IMR-90 (cell line): ENCODE measurements around the gene SEPHS2. TPM values are rescaled to one million over a fixed set of nuclear protein-coding genes. Genes with fewer than 3 reads are reported as not detected.

Experiments
- ATAC-seq: fragments of 200-7000 bp; cut with Tn5 transposase; 2 replicates; pipeline ENCODE4 v1.9.1; 2020; ENCODE audit warnings: low read depth, mild to moderate bottlenecking, moderate library complexity
- BruUV-seq: library from RNA; stranded (reverse); fragments of 400-500 nt; replicated peaks from 2 replicates; lab custom pipeline; 2021; lab: Mats Ljungman, UMichigan
- CTCF ChIA-PET: fragments of 300-600 bp; formaldehyde crosslinking; extraction: SDS; loops from one replicate; lab custom pipeline; 2021; ENCODE audit warnings: antibody characterized with exemption; lab: Yijun Ruan, JAX
- POLR2A ChIA-PET: fragments of 300-600 bp; sonication (Branson Sonifier 250); formaldehyde crosslinking; loops from one replicate; lab custom pipeline; 2022; ENCODE audit warnings: antibody characterized with exemption; ENCODE audit not compliant: unreplicated experiment; lab: Charles Lee
- DNase-seq: peaks from one replicate; pipeline ENCODE4 v3.0.0; 2013
- H2AFZ ChIP-seq: replicated peaks from 2 replicates; pipeline ENCODE3; 2013; ENCODE audit warnings: low read length, mild to moderate bottlenecking; ENCODE audit not compliant: poor library complexity
- H2AK5ac ChIP-seq: 2 replicates; pipeline ENCODE4 v1.6.1; 2013; ENCODE audit warnings: low read depth, low read length, inconsistent platforms
- H2AK9ac ChIP-seq: replicated peaks from 2 replicates; pipeline ENCODE3; 2013; ENCODE audit warnings: mild to moderate bottlenecking, low read depth, low read length, moderate library complexity; ENCODE audit not compliant: poor library complexity
- H2BK120ac ChIP-seq: 2 replicates; pipeline ENCODE4 v1.6.1; 2013; ENCODE audit warnings: low read depth, low read length, inconsistent platforms
- H2BK15ac ChIP-seq: 3 replicates; pipeline ENCODE4 v1.6.1; 2013; ENCODE audit warnings: low read depth, low read length, inconsistent platforms
- H2BK20ac ChIP-seq: 2 replicates; pipeline ENCODE4 v1.6.1; 2013; ENCODE audit warnings: low read depth, mild to moderate bottlenecking, inconsistent platforms, low read length, moderate library complexity
- H2BK5ac ChIP-seq: 2 replicates; pipeline ENCODE4 v1.6.1; 2013; ENCODE audit warnings: mild to moderate bottlenecking, low read depth, low read length, inconsistent platforms; ENCODE audit not compliant: poor library complexity, severe bottlenecking
- H3K14ac ChIP-seq: replicated peaks from 2 replicates; pipeline ENCODE4 v1.6.1; 2013; ENCODE audit warnings: low read depth, low read length, inconsistent platforms
- H3K18ac ChIP-seq: 2 replicates; pipeline ENCODE4 v1.6.1; 2013; ENCODE audit warnings: low read depth, low read length, control low read depth
- H3K23ac ChIP-seq: 2 replicates; pipeline ENCODE4 v1.6.1; 2013; ENCODE audit warnings: low read depth, low read length, inconsistent platforms
- H3K27ac ChIP-seq: 2 replicates; pipeline ENCODE4 v1.5.1; 2013; ENCODE audit warnings: mild to moderate bottlenecking, control low read depth, low read length; ENCODE audit not compliant: insufficient read depth
- H3K27me3 ChIP-seq: 2 replicates; pipeline ENCODE4 v1.6.1; 2013; ENCODE audit warnings: low read length; ENCODE audit not compliant: control insufficient read depth, insufficient read depth
- H3K36me3 ChIP-seq: 2 replicates; pipeline ENCODE4 v1.6.1; 2013; ENCODE audit warnings: low read length, mixed read lengths; ENCODE audit not compliant: control insufficient read depth, insufficient read depth
- H3K4ac ChIP-seq: 2 replicates; pipeline ENCODE4 v1.6.1; 2013; ENCODE audit warnings: low read depth, low read length, inconsistent platforms
- H3K4me1 ChIP-seq: 2 replicates; pipeline ENCODE4 v1.6.1; 2013; ENCODE audit warnings: low read length, mixed read lengths; ENCODE audit not compliant: control insufficient read depth, insufficient read depth
- H3K4me2 ChIP-seq: 2 replicates; pipeline ENCODE4 v1.6.1; 2013; ENCODE audit warnings: low read depth, mild to moderate bottlenecking, control low read depth, low read length, moderate library complexity
- H3K4me3 ChIP-seq: 2 replicates; pipeline ENCODE4 v1.5.1; 2013; ENCODE audit warnings: low read depth, mild to moderate bottlenecking, control low read depth, low read length, moderate library complexity; ENCODE audit not compliant: insufficient read depth
- H3K56ac ChIP-seq: 2 replicates; pipeline ENCODE4 v1.6.1; 2013; ENCODE audit warnings: low read length, inconsistent platforms; ENCODE audit not compliant: insufficient read depth; ENCODE audit errors: extremely low read depth
- H3K79me1 ChIP-seq, 2 experiments: 2 replicates each; pipeline ENCODE4 v1.6.1; 2013; ENCODE audit warnings: low read length in 2 of 2, inconsistent platforms in 1 of 2, low read depth in 1 of 2
- H3K9ac ChIP-seq: 2 replicates; pipeline ENCODE4 v1.6.1; 2013; ENCODE audit warnings: low read depth, low read length, control low read depth
- H3K9me1 ChIP-seq: 2 replicates; pipeline ENCODE4 v1.6.1; 2013; ENCODE audit warnings: low read length, inconsistent platforms; ENCODE audit not compliant: insufficient read depth
- H3K9me3 ChIP-seq: 2 replicates; pipeline ENCODE4 v1.6.1; 2013; ENCODE audit warnings: low read length; ENCODE audit not compliant: control insufficient read depth, insufficient read depth
- H4K20me1 ChIP-seq: 2 replicates; pipeline ENCODE4 v1.6.1; 2013; ENCODE audit warnings: low read length, inconsistent platforms; ENCODE audit not compliant: insufficient read depth
- H4K5ac ChIP-seq: 2 replicates; pipeline ENCODE4 v1.6.1; 2013; ENCODE audit warnings: mild to moderate bottlenecking, low read depth, low read length, control low read depth
- H4K8ac ChIP-seq, 2 experiments: 2 replicates each; pipeline ENCODE4 v1.6.1; 2013; ENCODE audit warnings: low read depth in 2 of 2, low read length in 2 of 2, control low read depth in 1 of 2, inconsistent platforms in 1 of 2
- H4K91ac ChIP-seq: 2 replicates; pipeline ENCODE4 v1.6.1; 2013; ENCODE audit warnings: low read depth, low read length, inconsistent platforms; ENCODE audit not compliant: insufficient read depth
- BHLHE40 ChIP-seq: fragments of 150-350 bp; IDR thresholded peaks from 2 replicates; pipeline ENCODE4 v1.6.1; 2016; ENCODE audit warnings: mild to moderate bottlenecking, low read depth, low read length
- CTCF ChIP-seq: conservative IDR thresholded peaks from 2 replicates; pipeline ENCODE4 v1.5.1; 2012; ENCODE audit warnings: mild to moderate bottlenecking, low read depth, low read length, improper control_type of control experiment
- NFE2L2 ChIP-seq: fragments of 150-350 bp; IDR thresholded peaks from 2 replicates; pipeline ENCODE4 v1.6.1; 2016; ENCODE audit warnings: low read depth, mild to moderate bottlenecking, low read length
- WGBS, 2 experiments: methylation state at CpG; one replicate each; pipeline versions ENCODE4 v1.1.5 to v1.1.7; 2013; ENCODE audit warnings: missing lambda C conversion rate in 2 of 2; ENCODE audit not compliant: insufficient read length in 1 of 2; ENCODE audit errors: extremely low coverage in 2 of 2; 5-methylcytosine and 5-hydroxymethylcytosine counted together
- dilution Hi-C: fragments of 300-500 bp; cut with HindIII; formaldehyde crosslinking; loops from one replicate; pipeline ENCODE4 v1.14.3; 2018; ENCODE audit warnings: low sequenced_read_pairs; ENCODE audit not compliant: unreplicated experiment
- in situ Hi-C: fragments of 300-500 bp; cut with MboI; formaldehyde crosslinking; loops from 3 replicates; pipeline ENCODE4 v1.14.3; 2019; ENCODE audit warnings: low sequenced_read_pairs, inconsistent platforms, mixed read lengths
- intact Hi-C: fragments of 100-400 bp; cut with micrococcal nuclease; formaldehyde crosslinking; loops from 2 replicates; pipeline ENCODE4 v1.10.0; 2022
- polyA plus RNA-seq, 3 experiments: library from polyadenylated mRNA; depleted of rRNA; stranded (reverse); fragments of >200 nt; gene quantifications; 2 replicates each; pipeline ENCODE4 v1.2.3, GENCODE V29; 2012; ENCODE audit warnings: low replicate concordance in 1 of 3
- total RNA-seq: library from RNA; depleted of rRNA; stranded (reverse); fragments of >200 nt; gene quantifications from 2 replicates; pipeline ENCODE4 v1.2.3, GENCODE V29; 2012

Gene SEPHS2
- total and polyA plus RNA-seq, 2 of the 4 experiments (the other 2 are of a cell fraction): 10.4 to 31.4 TPM

GRCh38 chr16:30482366-30482765 lies 36.7 kb upstream of the SEPHS2 start:
- dilution Hi-C loops: no loop called here

More at GRCh38 chr16:30482366-30482765, 36.7 kb upstream of the SEPHS2 start:
- Histone ChIP-seq H3K27me3 (peaks cover 37% of the 10 kb centered on the region), H3K79me1 (no peaks in the 10 kb centered on the region), H4K5ac (no peak overlapping the region), H3K9me1 (0 out of 2 replicates have a peak, but pooled peaks cover 2% of the 10 kb centered on the region), H3K18ac (no peak overlapping the region), H2AFZ (no peak overlapping the region), H3K9me3 (no peaks in the 10 kb centered on the region), H3K4me3 (no peak overlapping the region), H2BK120ac (no peak overlapping the region), H3K4ac (no peak overlapping the region), H2AK5ac (no peak overlapping the region), H3K4me2 (no peak overlapping the region), H3K14ac (no peak overlapping the region), H3K36me3 (no peaks in the 10 kb centered on the region), H2BK5ac (no peak overlapping the region), H3K23ac (no peak overlapping the region), H3K27ac (no peak overlapping the region), H3K56ac (no peak overlapping the region), H2BK20ac (no peak overlapping the region), H3K4me1 (0 out of 2 replicates have a peak, but pooled peaks cover 2% of the 10 kb centered on the region), H3K9ac (no peak overlapping the region), H4K91ac (no peak overlapping the region), H2BK15ac (no peak overlapping the region), H2AK9ac (no peak overlapping the region), H4K20me1 (no peaks in the 10 kb centered on the region), H4K8ac (no peak overlapping the region)
- CTCF ChIA-PET: interaction anchor here (0.7 kb wide), 1 partner anchor 33 kb away, joined by 3 read pairs; no protein-coding TSS in a partner anchor
- in situ Hi-C loops (no loop called here), intact Hi-C loops (no loop called here)
- TF ChIP-seq NFE2L2 (no peak), BHLHE40 (no peak), CTCF (0 out of 2 replicates have a peak, but pooled peaks have one; percentile 14)
- no TSS peak for BruUV-seq
- 82% methylated on average over 3 of the region's 3 CpGs; no CpG with 5 or more reads in 1 of the 2 experiments for WGBS, 2 experiments
- POLR2A ChIA-PET: no interaction called here
- DNase-seq (no peak), ATAC-seq (no peak)
